T-helper 1 cell treated with Interleukin-12 subunit alpha and Interleukin-12 subunit beta and Interleukin-4 antibody, amounts not matched to agents 30 ng/mL and 1 ng/mL, for 36 hours (primary cell): ENCODE results near the gene IL31. TPM values are rescaled to one million over a fixed set of nuclear protein-coding genes. Genes with fewer than 3 reads are reported as not detected.
"Not testable (repeated sequence)": the region's sequence is repeated elsewhere in the genome, so short reads cannot be mapped to it uniquely, and the experiment has no call there.

ENCODE experiments used
- intact Hi-C: fragments of 100-400 bp; cut with micrococcal nuclease; formaldehyde crosslinking; loops from one replicate; pipeline ENCODE4 v1.15.1; 2024
- total RNA-seq: library from RNA; stranded (reverse); gene quantifications from 2 replicates; pipeline ENCODE4 v1.2.3, GENCODE V29; 2022

IL31 gene
- total RNA-seq, 1 donor from 2014 or later = not detected

- intact Hi-C loops = no loop called here
These were observed 20.8 kb upstream of the IL31 start for GRCh38 chr12:122194804-122195203.

- intact Hi-C loops = no loop called here
These were observed 18.4 kb upstream of the IL31 start for GRCh38 chr12:122192441-122192840.

GRCh38 chr12:122190842-122191668 is 17.0 kb upstream of the IL31 start:
- intact Hi-C loops = loop anchor here (1.0 to 2.0 kb wide), 4 partner anchors 30 to 137 kb away; no protein-coding TSS in a partner anchor

- intact Hi-C loops = loop anchor here (2.0 kb wide), 2 partner anchors 29 to 67 kb away; no protein-coding TSS in a partner anchor
These were observed 15.8 kb upstream of the IL31 start for GRCh38 chr12:122189626-122190475.

- intact Hi-C loops = no loop called here
These were observed 13.4 kb upstream of the IL31 start for GRCh38 chr12:122187466-122187865.

- intact Hi-C loops = no loop called here
These were observed 11.6 kb upstream of the IL31 start for GRCh38 chr12:122185494-122186082.

- intact Hi-C loops = no loop called here
These were observed 11.1 kb upstream of the IL31 start for GRCh38 chr12:122185079-122185478.

GRCh38 chr12:122184517-122184916 is 10.5 kb upstream of the IL31 start:
- intact Hi-C loops = no loop called here

- intact Hi-C loops = loop anchor here (2.0 kb wide), 1 partner anchor 17 kb away; no protein-coding TSS in a partner anchor
These were observed 9.5 kb upstream of the IL31 start for GRCh38 chr12:122183588-122183940.

GRCh38 chr12:122182887-122183587 is 9.0 kb upstream of the IL31 start, which contains the start of gene LRRC43:
LRRC43 (plus strand) TSS chr12:122183123; CDS start chr12:122183145, 22 bp downstream.
- intact Hi-C loops = loop anchor here (2.0 kb wide), 1 partner anchor 16 kb away; no protein-coding TSS in a partner anchor

GRCh38 chr12:122176473-122176872 is 2.5 kb upstream of the IL31 start:
- intact Hi-C loops = not testable (repeated sequence)

- intact Hi-C loops = no loop called here
These were observed 1.6 kb downstream of the IL31 start for GRCh38 chr12:122172262-122172939.

GRCh38 chr12:122171399-122171798 is 2.6 kb downstream of the IL31 start:
- intact Hi-C loops = no loop called here

GRCh38 chr12:122168492-122168891 is 5.5 kb downstream of the IL31 start:
- intact Hi-C loops = no loop called here

- intact Hi-C loops = loop anchor here (2.0 kb wide), 1 partner anchor 15 kb away; the partner anchor contains the start of gene LRRC43
These were observed 6.6 kb downstream of the IL31 start for GRCh38 chr12:122167356-122167925.

GRCh38 chr12:122166422-122167349 is 7.3 kb downstream of the IL31 start:
- intact Hi-C loops = loop anchor here (2.0 kb wide), 1 partner anchor 16 kb away; the partner anchor contains the start of gene LRRC43

- intact Hi-C loops = no loop called here
These were observed 11.0 kb downstream of the IL31 start for GRCh38 chr12:122162976-122163375.

- intact Hi-C loops = loop anchor here (2.0 kb wide), 1 partner anchor 29 kb away; no protein-coding TSS in a partner anchor
These were observed 12.3 kb downstream of the IL31 start for GRCh38 chr12:122161682-122162081.

- intact Hi-C loops = loop anchor here (2.0 kb wide), 1 partner anchor 30 kb away; no protein-coding TSS in a partner anchor
These were observed 13.3 kb downstream of the IL31 start for GRCh38 chr12:122160761-122161160.
